Cerebellar nuclear complex (tissue), 1 donor: Measurements from ENCODE around the gene RHOC.

ENCODE experiments used
- DNase-seq, 2 experiments: peaks; one replicate each; lab custom pipeline; 2025; lab: John Stamatoyannopoulos, UW

RHOC gene

DNA sequence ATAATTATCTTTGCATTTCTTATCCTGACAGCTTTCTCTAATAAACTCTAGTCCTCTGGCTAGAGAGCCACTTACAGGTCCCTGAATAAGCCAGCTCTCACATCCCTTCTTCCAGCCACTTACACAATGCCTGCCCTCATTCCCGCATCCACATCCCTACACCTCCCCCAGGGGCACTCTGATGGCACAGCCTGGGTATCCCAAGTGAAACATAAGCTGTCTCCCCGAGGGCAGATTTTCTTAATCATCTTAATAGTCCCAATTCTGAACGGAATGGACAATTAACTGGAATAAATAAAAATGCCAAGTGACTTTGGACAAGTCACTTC, 4.9 kb downstream of the RHOC start:
- DNase-seq, result no peak

- DNase-seq, result no peak
Observed at GRCh38 chr1:112701227-112702066, 5.5 kb downstream of the RHOC start.

DNA sequence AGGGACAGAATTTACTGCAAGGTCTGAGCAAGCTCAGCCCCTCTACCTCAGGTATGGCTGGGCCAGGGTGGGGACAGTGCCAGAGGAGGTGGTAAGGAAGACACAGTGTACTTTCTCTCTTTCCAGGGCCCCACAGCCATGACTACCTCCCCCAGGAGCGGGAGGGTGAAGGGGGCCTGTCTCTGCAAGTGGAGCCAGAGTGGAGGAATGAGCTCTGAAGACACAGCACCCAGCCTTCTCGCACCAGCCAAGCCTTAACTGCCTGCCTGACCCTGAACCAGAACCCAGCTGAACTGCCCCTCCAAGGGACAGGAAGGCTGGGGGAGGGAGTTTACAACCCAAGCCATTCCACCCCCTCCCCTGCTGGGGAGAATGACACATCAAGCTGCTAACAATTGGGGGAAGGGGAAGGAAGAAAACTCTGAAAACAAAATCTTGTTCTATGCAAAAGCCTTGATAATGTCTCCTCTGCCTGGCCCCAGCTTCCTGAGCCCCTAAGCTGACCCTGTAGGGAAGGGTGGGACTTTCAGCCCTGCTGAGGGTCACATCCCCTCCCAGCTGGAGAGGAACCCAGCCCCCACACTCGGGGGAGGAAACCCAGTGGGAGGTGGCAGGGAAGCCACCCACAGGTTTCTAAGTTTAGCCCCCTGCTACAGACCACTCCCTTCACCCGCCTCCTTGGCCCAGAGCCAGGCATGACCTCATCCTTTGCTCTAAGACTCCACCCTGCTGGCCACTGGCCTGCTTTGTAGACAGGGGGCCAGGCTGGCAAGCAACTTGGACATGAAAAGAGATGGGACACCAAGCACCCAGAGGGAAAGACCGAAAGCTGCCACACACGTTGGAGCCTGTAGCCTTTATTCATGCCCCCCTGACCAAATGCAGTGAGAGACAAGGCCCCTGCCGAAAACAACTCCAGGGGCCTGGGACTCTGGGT, 6.4 kb downstream of the RHOC start:
- no peak for DNase-seq

- DNase-seq, result no peak
Observed at GRCh38 chr1:112699425-112700144, 7.3 kb downstream of the RHOC start.

DNA sequence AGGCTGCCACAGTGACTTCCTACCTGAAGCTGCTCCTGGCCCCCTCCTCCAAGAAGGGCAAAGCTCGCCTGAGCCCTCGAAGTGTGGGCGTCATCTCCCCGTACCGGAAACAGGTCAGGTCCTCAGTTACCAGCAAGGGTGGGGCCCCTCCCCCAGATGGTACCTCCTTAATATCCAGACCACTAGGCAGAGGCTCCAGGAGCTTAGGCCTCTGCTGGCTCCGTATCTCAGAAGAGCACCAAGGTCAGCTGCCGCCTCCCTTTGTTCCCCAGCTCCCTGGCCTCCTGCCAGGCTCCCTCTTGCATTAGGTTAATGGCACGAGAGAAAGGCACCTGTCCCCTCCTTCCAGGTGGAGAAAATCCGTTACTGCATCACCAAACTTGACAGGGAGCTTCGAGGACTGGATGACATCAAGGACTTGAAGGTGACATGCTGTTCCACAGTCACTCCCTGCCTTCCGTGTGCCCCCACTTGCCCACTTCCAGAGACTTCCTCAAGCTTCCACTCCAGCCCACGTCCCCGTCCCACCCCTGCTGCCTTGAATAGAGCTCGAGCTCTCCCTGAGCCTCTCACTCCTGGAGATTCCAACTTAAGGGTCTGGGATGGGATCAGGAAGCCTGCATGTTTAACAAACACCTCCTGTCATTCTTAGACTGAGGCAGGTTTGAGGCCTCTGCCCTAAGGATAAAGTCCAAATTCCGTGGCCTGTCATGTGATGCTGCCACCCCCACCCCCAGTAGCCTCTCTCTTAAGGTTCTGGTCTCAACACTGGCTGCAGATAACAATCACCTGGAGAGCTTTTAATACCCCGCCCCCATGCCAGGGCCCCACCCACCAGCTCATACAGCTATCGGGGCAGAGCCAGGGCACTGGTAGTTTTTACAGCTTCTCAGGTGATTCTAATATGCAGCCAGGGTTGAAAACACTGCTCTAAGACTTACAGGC, 8.3 kb downstream of the RHOC start:
- no peak for DNase-seq

GRCh38 chr1:112697781-112698201, 9.1 kb downstream of the RHOC start:
- DNase-seq, result no peak

- DNase-seq, result no peak
Observed at GRCh38 chr1:112696578-112697314, 10.2 kb downstream of the RHOC start.

DNA sequence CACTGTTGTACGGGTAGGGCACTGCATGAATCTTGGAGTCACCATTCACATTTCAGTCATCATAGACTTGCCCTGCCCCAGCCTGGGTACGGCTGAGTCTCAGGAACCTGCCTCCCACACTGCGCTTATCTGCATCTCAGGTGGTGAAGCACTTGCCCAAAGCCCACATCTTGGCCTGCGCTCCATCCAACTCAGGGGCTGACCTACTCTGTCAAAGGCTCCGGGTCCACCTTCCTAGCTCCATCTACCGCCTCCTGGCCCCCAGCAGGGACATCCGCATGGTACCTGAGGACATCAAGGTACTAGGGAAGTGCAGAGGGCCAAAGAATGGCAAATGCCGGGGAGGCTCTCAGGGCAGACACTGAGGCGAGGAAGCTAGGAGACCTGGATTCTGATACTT, 11.7 kb downstream of the RHOC start:
- no peak for DNase-seq

DNA sequence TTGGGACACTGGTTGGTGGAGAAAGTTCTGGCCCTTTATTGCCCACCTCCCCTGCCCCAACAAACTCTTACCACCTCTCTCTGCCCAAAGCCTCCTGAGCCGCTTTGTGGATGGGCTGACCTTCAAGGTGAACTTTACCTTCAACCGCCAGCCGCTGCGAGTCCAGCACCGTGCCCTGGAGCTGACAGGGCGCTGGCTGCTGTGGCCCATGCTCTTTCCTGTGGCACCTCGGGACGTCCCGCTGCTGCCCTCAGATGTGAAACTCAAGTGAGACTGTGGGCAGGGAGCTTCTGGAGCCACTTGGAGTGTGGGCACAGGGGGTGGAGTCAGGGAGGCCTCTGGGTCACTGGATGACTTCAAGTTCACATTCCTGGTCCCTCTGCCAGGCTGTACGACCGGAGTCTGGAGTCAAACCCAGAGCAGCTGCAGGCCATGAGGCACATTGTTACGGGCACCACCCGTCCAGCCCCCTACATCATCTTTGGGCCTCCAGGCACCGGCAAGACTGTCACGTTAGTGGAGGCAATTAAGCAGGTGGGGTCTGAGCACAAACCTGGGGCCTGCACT, 12.5 kb downstream of the RHOC start:
- no peak for DNase-seq

DNA sequence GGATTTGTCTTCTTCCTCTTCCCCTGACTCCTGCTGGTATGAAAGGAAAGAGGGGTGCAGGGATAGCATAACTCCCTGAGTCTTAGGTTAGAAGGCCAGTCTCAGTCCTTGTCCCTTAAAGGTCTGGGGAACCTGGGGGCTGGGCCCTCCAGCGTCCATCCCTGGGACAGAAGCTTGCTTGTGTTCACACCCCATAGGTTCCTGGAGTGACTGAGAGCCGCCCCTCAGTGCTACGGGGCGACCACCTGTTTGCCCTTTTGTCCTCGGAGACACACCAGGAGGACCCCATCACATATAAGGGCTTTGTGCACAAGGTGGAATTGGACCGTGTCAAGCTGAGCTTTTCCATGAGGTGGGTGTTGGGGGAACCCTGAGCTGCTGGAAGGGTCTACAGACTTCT, 13.1 kb downstream of the RHOC start:
- DNase-seq, result no peak

- DNase-seq, result no peak
Observed at GRCh38 chr1:112692681-112693080, 14.2 kb downstream of the RHOC start.

- DNase-seq, result no peak
Observed at GRCh38 chr1:112689842-112690237, 17.1 kb downstream of the RHOC start.

DNA sequence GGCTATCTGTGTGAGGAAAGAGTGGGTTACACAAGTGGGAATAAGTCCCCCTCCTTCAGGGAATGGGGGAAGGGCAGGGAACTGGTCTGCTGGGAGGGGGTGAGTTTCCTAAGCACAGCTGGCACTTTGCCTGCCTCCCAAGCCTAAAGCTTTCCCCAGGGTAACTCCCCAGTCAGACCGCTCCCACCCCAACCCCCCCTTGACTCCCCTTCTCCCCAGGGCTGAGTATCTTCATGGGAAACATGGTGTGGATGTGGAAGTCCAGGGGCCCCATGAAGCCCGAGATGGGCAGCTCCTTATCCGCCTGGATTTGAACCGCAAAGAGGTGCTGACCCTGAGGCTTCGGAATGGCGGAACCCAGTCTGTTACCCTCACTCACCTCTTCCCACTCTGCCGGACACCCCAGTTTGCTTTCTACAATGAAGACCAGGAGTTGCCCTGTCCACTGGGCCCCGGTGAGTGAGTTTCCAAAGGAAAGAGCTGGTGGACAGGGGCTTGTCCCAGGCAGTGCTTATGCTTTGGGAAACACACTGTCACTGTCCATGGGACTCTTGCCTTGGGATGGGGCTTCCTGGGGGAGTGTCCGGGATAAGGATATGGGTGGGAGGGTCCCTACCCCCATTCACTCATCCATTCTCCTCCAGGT, 17.6 kb downstream of the RHOC start:
- DNase-seq, result no peak

DNA sequence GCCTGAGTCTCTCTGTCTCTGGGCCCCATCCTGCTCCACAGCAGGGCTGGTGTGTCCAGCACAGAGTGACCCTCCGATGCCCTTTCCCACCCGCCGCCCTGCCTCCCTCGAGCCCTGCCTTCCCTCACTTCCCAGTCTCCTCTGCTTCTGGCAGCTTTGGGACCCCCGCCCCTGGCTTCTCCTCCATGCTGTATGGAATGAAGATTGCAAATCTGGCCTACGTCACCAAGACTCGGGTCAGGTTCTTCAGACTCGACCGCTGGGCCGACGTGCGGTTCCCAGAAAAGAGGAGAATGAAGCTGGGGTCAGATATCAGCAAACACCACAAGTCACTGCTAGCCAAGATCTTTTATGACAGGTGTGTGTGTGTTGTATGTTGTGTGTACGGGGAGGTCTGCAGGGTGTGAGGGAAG, 18.1 kb downstream of the RHOC start:
- DNase-seq, result no peak

DNA sequence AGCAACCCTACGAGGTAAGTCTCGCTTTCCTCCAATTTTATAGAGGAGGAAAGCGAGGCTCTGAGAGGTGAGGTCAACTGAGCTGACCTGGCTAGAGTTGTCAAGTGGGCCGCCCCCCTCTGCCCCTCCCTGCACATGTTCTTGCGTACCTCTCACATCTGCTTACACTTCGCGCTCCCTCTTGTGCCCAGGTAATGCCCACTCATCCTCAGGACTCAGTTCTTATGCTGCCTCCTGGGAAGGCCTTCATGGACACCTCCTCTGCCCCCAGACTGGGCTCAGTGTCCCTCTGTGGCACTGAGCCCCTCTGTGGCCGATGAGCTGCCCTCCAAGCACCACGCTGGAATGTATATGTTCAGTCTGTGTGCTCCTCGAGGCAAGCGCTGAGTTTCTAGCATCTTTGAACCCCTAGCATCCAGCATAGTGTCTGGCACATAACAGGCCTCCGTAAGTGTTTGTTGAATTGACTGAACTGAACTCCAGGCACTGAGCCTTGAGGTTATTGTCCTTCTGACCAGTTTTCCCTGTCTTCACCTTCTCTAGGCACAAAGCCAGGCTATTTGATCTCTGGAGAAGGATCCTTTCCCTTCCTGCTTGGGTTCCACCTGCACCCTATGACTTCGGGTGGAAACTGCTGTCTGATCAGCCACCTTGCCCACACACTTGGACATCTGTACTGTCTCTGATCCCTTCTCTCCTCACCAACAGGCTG, 19.0 kb downstream of the RHOC start:
- no peak for DNase-seq

- no peak for DNase-seq
Observed at GRCh38 chr1:112687361-112687760, 19.6 kb downstream of the RHOC start.

DNA sequence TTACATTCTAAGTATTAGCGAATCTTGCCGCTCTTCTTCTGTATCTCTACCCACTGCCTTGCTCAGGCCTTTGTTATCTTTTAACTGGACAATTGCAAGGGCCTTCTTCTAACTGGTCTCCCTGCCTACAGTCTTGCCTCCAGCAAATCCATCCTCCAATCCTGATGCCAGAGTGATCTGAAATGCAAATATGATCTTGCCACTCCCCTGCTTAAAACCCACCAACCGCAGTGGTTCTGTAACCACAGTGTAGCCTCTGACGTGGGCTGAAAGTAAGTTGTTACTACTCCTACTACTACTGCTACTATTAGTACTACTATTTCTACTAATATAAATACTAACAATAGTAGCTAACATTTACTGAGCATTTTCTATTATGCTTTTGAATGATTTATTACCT, 20.1 kb downstream of the RHOC start:
- no peak for DNase-seq

DNA sequence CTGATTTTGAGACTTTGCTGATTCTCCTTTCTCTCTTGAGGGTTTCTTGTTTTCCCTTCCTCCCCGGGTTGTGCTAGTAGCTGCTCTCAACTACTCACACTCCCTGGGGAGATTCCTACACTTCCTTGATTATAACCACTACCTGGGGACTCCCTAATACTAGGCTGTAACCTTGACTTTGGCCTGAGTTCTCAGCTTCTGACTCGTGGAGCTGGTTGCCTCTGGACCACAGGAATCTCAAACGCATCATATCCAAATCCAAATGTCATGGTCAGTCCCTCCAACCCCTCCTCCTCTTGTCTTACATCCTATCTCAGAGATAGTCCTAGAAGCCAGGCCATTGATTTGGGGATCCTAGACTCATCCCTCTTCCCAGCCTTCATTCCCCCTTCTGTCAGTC, 20.5 kb downstream of the RHOC start:
- DNase-seq, result no peak

DNA sequence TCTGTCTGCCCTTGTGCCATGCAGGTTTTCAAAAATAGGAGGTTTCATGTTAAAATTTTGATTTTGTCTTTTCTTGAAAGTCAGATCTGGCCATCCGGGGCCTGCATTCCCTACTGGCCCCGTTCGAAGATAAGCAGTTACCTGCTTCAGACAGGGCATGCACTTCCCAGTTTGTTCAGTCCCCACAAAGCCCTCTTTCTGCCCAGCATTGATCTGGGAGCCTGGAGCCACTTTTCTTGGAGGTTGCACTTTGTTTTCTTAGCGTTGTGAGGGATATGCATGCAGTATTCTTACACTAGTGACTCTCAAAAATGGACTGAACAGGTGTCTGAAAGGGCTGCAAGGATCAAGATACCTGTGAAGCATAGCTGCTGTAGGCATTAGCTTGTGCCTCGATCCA, 21.0 kb downstream of the RHOC start:
- DNase-seq, result no peak
